Measurements from ENCODE around the gene SPOCK3.

DNA sequence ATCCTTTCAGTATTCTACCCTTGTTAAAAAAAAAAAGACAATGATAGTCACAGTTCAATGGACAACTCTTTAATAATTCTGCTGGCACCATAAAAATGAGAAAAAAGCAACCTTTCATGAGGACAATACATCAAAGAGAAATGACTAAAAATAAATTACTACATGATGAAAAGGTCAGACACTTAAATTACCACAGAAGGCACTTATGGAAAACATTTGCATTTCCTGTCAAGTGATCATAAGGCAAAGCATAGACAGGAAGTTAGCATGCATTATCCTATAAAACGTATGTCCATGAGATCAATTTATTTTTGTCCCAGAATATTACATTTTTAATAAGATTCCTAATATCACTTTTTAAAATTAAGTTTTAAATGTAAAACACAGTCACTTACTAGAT, 303.8 kb downstream of the SPOCK3 start:
- TF ChIP-seq EZH2 (IDR thresholded peaks at IDR 0.05) (no peak), POLR2AphosphoS5 (IDR thresholded peaks at IDR 0.05; ENCODE audit: borderline replicate concordance, low read depth, low read length) (no peak)
